GM06990 (cell line): ENCODE measurements around the gene GAREM1.
A peak's percentile ranks its signal among the peaks of the same experiment; 100 is the strongest.

Source experiments
- DNase-seq: peaks from one replicate; pipeline ENCODE4 v3.0.0-alpha.2; 2011; ENCODE audit not compliant: insufficient read length; ENCODE audit errors: extremely low read depth
- H3K27me3 ChIP-seq: replicated peaks from 2 replicates; pipeline ENCODE4 v1.6.0; 2011; ENCODE audit warnings: low read length; ENCODE audit not compliant: control insufficient read depth, insufficient read depth
- H3K36me3 ChIP-seq: 2 replicates; pipeline ENCODE4 v1.5.1; 2011; ENCODE audit warnings: low read length; ENCODE audit not compliant: control insufficient read depth, insufficient read depth
- H3K4me3 ChIP-seq: replicated peaks from 2 replicates; pipeline ENCODE4 v1.5.1; 2011; ENCODE audit warnings: low read depth, mild to moderate bottlenecking, control low read depth, low read length
- CTCF ChIP-seq: IDR thresholded peaks from 2 replicates; pipeline ENCODE4 v1.5.1; 2011; ENCODE audit warnings: low read length, control low read depth, mild to moderate bottlenecking, inconsistent platforms; ENCODE audit not compliant: insufficient read depth, poor library complexity, severe bottlenecking

Gene GAREM1

GRCh38 chr18:32274307-32274706, 196.4 kb downstream of the GAREM1 start:
- Histone ChIP-seq H3K4me3 (no peak overlapping the region), H3K36me3 (no peaks in the 10 kb centered on the region), H3K27me3 (no peaks in the 10 kb centered on the region; the same call in 1 of the 2 replicates)
- DNase-seq: no peak
- no peak for TF ChIP-seq CTCF

DNA sequence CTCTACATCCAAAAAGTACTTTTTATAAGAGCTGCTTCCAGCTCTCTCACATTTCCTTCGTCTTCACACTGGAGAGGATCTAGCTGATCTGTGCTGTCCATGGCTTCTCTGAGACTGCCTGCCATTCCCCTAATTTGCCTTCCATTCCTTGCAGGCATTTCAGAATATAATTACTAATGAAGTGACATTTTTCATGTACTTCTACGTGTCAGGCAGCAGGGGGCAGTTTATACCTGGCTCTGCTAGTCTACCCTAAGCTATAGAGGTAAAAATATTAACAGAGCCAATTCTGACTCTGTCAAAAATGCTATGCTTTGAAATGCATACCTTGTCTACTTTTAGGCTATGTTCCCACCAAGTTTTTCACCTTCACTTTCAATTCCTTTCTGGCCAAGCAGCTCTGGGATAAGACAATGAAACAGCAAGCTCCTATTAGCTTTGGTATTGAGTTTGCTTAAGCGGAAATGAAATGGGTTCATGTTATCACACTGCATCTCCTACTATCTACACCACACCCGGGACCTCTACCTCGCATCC, 198.9 kb downstream of the GAREM1 start:
- peak; percentile 65 for TF ChIP-seq CTCF
- Histone ChIP-seq H3K36me3 (no peaks in the 10 kb centered on the region), H3K4me3 (no peak overlapping the region), H3K27me3 (no peaks in the 10 kb centered on the region; the same call in 1 of the 2 replicates)
- DNase-seq: no peak

GRCh38 chr18:32270341-32270740, 200.3 kb downstream of the GAREM1 start:
- no peaks in the 10 kb centered on the region; the same call in 1 of the 2 replicates for H3K27me3 ChIP-seq
- H3K36me3 ChIP-seq: no peaks in the 10 kb centered on the region
- TF ChIP-seq CTCF: no peak
- no peak overlapping the region for H3K4me3 ChIP-seq
- DNase-seq: no peak

DNA sequence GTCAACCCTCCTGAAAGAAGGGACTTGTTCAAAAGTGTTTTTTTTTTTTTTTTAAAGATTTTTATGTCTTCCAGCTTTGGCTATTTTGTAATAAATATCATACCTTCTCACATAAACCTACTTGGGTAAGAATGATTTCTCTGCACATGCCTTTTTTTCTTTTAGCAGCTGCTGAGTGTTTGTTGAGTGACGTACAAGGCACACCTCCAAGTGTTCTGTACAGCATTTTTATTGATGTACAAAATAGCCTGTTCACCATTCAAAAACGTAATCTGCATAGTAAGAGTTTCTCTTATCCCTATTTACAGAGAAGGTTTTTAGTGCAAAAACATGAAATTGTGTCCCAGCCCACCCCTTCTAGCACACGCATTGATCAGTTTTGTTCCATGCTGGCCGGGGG, 203.2 kb downstream of the GAREM1 start:
- Histone ChIP-seq H3K4me3 (no peak overlapping the region), H3K27me3 (no peaks in the 10 kb centered on the region; the same call in 1 of the 2 replicates), H3K36me3 (no peaks in the 10 kb centered on the region)
- no peak for DNase-seq
- TF ChIP-seq CTCF: no peak

DNA sequence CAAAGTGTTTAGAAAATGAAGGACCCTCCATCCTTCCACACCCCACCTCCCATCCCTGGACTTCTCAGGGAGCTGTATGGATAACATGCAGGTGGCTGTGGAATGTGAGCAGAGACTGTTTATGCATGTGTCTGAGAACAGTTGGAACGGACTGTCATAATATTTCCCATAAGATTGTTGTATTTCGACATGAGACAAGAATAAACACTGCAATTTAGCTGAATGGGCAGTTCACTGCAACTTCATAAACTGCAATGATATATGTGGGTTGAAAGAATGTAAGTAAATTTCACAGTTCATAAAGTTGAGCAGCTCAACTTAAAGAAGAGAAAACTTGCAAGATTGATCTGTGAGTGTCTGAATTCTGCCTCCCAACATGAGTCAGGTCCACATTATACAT, 206.3 kb downstream of the GAREM1 start:
- no peaks in the 10 kb centered on the region for H3K36me3 ChIP-seq
- H3K4me3 ChIP-seq: no peak overlapping the region
- no peak for DNase-seq
- TF ChIP-seq CTCF: no peak
- H3K27me3 ChIP-seq: no peaks in the 10 kb centered on the region

- TF ChIP-seq CTCF: no peak
- DNase-seq: no peak
- Histone ChIP-seq H3K27me3 (no peaks in the 10 kb centered on the region; the same call in 1 of the 2 replicates), H3K4me3 (no peak overlapping the region), H3K36me3 (no peaks in the 10 kb centered on the region)
These were observed 208.6 kb downstream of the GAREM1 start for GRCh38 chr18:32262092-32262491.
